NCI-H526 (cell line): ENCODE data around the gene RAPH1.

ENCODE experiments used
- DNase-seq, 2 experiments: peaks; one replicate each; lab custom pipeline; 2025; lab: John Stamatoyannopoulos, UW

The RAPH1 gene, protein sequence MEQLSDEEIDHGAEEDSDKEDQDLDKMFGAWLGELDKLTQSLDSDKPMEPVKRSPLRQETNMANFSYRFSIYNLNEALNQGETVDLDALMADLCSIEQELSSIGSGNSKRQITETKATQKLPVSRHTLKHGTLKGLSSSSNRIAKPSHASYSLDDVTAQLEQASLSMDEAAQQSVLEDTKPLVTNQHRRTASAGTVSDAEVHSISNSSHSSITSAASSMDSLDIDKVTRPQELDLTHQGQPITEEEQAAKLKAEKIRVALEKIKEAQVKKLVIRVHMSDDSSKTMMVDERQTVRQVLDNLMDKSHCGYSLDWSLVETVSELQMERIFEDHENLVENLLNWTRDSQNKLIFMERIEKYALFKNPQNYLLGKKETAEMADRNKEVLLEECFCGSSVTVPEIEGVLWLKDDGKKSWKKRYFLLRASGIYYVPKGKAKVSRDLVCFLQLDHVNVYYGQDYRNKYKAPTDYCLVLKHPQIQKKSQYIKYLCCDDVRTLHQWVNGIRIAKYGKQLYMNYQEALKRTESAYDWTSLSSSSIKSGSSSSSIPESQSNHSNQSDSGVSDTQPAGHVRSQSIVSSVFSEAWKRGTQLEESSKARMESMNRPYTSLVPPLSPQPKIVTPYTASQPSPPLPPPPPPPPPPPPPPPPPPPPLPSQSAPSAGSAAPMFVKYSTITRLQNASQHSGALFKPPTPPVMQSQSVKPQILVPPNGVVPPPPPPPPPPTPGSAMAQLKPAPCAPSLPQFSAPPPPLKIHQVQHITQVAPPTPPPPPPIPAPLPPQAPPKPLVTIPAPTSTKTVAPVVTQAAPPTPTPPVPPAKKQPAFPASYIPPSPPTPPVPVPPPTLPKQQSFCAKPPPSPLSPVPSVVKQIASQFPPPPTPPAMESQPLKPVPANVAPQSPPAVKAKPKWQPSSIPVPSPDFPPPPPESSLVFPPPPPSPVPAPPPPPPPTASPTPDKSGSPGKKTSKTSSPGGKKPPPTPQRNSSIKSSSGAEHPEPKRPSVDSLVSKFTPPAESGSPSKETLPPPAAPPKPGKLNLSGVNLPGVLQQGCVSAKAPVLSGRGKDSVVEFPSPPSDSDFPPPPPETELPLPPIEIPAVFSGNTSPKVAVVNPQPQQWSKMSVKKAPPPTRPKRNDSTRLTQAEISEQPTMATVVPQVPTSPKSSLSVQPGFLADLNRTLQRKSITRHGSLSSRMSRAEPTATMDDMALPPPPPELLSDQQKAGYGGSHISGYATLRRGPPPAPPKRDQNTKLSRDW

DNA sequence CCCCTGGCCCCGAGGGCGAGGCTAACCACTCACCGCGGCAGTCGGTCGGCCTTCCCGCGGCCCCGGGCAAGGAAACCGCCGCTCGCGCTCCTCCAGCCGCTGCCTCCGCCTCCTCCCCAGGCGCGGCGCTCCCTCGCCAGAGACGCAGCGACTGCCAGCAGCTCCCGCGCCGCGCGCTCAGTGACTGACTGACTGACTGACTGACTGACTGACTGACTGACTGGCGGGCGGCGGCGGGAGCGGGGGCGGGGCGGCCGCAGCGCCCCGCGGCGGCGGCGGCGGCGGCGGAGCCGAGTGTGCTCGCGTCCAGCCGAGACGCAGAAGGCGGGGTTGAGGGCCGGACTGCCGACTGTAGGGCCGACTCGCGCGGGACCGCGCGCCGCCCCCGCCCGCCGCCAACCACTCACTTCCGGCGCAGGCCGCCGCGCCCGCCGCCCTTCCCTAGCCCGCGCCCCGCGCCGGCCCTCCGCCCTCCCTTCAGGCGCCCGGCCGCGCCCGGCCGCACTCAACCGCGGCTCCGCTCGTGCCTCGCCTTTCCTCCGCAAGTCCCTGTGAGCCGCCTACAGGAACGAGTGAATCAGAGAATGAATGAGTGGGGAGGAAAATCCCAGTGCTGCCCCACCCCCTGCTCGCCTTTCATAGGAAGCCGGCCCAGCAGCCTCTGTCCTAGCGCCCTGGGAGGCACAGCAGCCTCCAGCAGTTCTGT lies at the start of gene RAPH1:
Gene RAPH1, minus strand, starts transcription at position 224 of the 706 bp plus-strand sequence. CDS start 39,948 bp downstream, outside the sequence.
- peak; percentile 24 to 92 for DNase-seq

DNA sequence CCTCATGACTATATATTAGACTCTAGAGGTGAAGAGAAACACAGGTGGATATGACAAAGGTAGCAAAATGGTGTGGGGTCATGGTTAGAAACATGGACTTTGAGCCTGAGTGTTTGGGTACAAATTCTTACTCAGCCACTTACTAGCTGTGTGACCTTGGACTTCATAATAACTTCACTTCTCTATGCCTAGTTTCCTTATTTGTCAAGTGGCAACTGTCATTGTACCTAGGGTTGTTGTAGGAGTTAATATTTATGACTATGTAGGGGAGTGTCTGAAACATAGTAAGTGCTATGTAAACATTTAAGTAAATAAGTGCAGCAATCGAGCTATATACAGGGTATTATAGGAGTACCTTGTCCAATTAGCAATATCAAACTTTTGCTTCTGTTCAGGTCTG lies 49.7 kb upstream of the RAPH1 start:
- peak in 1 of 2 experiments; percentile 37 for DNase-seq

- DNase-seq = peak in 1 of 2 experiments; percentile 52
These were observed 48.6 kb upstream of the RAPH1 start for GRCh38 chr2:203583701-203584100.

DNA sequence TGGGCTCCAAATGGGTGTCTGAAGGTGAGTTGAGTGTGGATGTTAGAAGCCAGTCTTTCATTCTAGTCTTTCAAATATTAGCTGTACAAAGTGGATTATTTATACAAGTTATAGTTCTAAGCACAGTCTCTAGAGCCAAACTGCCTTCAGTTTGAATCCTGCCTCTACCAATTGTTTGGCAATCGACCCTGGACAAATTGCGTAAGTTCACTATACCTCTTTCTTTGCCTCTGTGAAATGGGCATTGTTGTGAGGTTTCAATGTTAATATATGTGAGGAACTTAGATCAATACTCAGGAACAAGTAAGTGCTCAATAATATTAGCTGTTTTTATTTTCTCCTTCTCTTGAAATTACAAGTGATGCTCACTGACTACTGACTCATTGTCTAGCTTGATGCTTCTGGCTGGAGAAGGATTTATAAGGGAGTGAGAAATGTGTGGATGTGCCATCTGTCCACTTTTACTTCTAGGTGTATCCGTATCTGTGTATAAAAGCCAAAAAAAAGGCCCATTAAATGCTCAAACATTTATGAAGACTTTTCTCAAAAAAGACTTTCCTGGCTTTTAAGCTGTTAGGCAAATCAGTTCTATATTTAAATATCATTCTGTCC lies 48.1 kb upstream of the RAPH1 start:
- DNase-seq = no peak

DNA sequence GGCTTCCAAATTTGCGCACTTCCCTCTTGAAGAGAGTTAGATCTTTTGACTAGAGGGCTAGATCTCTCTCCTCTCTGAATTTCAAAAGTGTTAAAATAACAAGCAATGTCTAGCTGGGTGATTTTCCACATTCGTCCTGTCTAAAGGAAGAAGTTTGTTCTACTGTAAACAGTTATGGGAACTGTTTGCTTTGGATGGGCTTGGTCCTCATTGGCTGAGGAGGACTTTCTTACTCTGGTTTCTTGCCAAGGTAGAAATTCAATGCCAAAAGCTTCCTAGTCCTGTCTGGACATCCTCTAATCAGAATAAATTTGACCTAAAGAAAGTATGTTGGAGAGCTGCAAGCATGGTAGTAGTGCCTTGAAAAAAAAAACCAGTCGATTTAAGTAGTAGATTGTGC lies 47.4 kb upstream of the RAPH1 start:
- DNase-seq = no peak

GRCh38 chr2:203580844-203581243 lies 45.7 kb upstream of the RAPH1 start:
- no peak for DNase-seq

GRCh38 chr2:203579730-203580129 lies 44.6 kb upstream of the RAPH1 start:
- peak in 1 of 2 experiments; percentile 34 for DNase-seq

- peak; percentile 88 for DNase-seq
These were observed 43.9 kb upstream of the RAPH1 start for GRCh38 chr2:203578759-203579643.

DNA sequence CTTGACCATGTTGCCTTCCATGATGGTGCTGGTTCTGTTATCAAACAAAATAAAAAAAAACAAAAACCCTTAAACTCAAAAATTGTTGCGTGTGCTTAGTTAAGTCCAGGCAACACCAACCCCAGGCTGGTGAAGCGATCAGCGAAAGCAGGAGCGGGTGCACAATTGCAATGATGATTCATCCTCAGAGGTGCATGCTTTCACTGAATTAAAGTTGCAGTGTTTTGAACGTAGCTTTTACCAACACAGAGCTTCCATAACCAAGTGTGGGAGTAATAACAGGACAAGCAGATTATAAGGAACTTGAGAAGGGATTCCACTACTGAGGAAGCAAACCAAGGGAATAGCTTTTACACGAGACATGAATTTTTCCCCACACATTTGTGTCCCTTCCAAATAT lies 39.7 kb upstream of the RAPH1 start:
- no peak for DNase-seq

- DNase-seq = no peak
These were observed 37.2 kb upstream of the RAPH1 start for GRCh38 chr2:203572316-203572715.

- DNase-seq = no peak
These were observed 34.7 kb upstream of the RAPH1 start for GRCh38 chr2:203569677-203570316.

DNA sequence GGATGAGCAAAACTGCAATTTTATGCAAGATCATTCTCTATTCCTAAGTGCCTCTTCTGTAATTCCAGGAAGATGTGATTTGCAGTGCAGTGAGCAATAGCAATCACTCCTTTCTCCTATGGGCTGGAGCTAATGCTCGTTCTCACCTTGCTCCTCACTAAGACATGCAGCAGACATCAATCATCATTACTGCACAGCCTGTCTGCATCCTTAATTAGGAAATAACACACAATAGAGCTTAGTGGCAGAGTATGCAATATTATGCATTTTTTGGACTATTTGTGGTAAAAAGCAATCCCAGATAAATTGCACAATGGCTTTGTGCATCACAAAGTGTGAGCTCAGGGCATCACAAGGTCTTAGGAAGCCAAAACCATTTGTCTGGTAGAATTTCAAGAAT lies 32.6 kb upstream of the RAPH1 start:
- no peak for DNase-seq

GRCh38 chr2:203566161-203566560 lies 31.1 kb upstream of the RAPH1 start:
- DNase-seq = no peak

DNA sequence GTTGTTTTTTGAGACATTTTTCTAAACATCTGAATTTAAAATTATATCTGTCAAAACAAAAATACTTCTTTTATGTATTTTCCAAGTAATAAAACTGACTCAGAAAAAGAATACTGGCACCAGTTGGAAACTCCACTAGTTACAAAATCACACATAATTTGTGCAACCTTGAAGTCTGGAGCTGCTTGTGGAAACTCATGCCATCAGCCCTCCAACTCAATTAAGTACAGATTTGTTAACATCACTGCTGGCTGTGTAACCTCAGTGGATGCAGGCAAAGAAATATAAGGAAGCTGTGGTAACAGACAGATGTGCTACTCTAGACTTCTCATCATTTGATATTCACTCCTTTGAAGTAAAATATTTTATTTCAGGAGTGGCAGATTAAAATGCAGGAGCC lies 30.0 kb upstream of the RAPH1 start:
- DNase-seq = no peak

DNA sequence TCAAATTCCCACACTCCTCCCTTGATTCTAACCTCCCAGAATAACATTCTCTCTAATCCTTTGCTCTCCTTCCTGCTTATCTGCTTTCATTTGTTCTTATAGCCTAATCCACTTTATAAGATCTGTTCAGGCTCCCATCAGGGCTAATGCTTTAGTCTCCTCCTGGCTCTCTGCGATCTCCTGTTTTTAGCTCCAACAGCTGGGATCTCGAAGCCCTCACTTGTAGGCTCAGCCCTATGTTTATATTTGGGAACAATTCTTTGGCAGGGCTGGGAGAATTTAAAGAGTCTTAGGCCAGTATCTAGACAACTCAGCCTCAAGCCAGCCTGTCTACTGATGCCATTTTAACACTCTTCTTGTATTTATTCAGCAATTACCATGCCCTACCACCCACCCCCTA lies 27.2 kb upstream of the RAPH1 start:
- DNase-seq = no peak

DNA sequence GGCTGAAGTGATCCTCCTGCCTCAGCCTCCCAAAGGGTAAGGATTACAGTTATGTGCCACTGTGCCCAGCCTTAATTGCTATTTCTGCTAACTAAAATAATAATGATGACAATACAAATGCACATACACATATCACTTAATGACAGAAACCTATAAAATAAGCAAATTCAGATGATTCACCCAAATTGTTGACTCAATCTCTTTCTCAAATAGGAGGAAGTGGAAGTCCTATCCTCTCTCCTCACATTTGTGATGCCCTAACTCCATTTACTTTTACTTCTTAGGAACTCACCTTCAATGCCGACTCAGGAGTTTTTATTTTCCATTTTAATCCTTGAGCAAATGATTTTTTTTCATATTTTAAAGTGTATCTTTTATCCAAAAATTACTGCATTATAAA lies 24.5 kb upstream of the RAPH1 start:
- DNase-seq = no peak

GRCh38 chr2:203553784-203554183 lies 18.7 kb upstream of the RAPH1 start:
- no peak for DNase-seq

DNA sequence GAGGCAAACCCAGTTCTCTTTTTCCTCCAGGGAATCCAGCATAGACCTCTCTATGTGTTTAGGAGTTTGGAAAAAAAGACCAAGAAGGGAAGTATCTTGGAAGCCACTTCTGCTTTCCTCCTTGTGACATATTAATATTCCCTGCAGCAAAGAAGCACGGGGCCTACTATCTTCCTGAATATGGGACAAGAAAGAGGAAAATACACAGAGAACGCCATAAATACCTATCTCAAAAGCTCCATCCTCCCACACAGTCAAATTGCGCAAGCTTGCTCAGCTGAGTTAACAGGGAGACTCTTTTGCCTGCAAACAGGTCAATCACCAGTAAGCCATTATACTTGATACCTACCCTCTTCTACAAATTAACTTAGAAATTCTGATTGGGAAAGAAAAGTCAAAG lies 16.7 kb upstream of the RAPH1 start:
- DNase-seq = no peak

DNA sequence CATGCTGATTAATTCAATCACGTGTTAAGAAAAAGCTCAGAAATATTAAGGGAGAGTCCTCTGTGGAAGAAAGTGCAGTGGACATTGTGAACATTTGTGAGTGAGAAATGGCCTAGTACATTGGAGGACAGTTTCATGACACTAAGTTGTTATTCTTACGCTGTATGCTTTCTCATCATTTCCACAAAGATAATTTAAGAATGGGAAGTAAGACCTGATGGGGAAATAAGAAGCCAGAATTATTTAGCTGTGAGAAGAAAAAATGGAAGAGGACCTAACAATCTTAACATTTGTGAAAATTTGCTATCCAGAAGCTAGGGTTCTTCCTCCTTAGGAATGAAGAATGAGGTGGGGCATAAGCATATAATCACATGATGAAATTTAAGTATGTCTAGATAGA lies 15.2 kb upstream of the RAPH1 start:
- no peak for DNase-seq

- DNase-seq = no peak
These were observed 14.3 kb upstream of the RAPH1 start for GRCh38 chr2:203549406-203549805.
